Heart left ventricle (tissue), 16 donors: ENCODE results near the gene BMPR2. TPM values are rescaled to one million over a fixed set of nuclear protein-coding genes. Genes with fewer than 3 reads are reported as not detected.

Experiments used
- ATAC-seq, 4 donors: fragments of 200-7000 bp; cut with Tn5 transposase; one replicate each; pipeline ENCODE4 v1.9.1; 2020 to 2022; ENCODE audit warnings: moderate library complexity in 4 of 4, mild to moderate bottlenecking in 3 of 4, moderate number of reproducible peaks in 1 of 4
- DNase-seq, 5 donors: peaks; one replicate each; pipeline ENCODE4 v3.0.0-alpha.2; 2020
- H3K27ac ChIP-seq, 12 donors: fragments of 200-600 bp; sonication (generic) in 4 of 12; one replicate each; pipeline versions ENCODE4 v1.5.0 to v1.8.0; 2016 to 2022; ENCODE audit warnings: mild to moderate bottlenecking in 2 of 12
- H3K27me3 ChIP-seq, 9 donors: fragments of 200-600 bp; sonication (generic) in 2 of 9; one replicate each; pipeline versions ENCODE4 v1.5.1 to v1.8.0; 2016 to 2022; ENCODE audit warnings: mild to moderate bottlenecking in 3 of 9
- H3K36me3 ChIP-seq, 9 donors: fragments of 200-600 bp; sonication (generic) in 2 of 9; one replicate each; pipeline versions ENCODE4 v1.5.0 to v1.8.0; 2018 to 2022; ENCODE audit warnings: mild to moderate bottlenecking in 2 of 9
- H3K4me1 ChIP-seq, 12 donors: fragments of 200-600 bp; sonication (generic) in 4 of 12; one replicate each; pipeline versions ENCODE4 v1.5.0 to v1.8.0; 2016 to 2022; ENCODE audit warnings: mild to moderate bottlenecking in 3 of 12
- H3K4me3 ChIP-seq, 12 donors: fragments of 200-600 bp; sonication (generic) in 4 of 12; one replicate each; pipeline versions ENCODE4 v1.5.0 to v1.8.0; 2017 to 2022; ENCODE audit warnings: mild to moderate bottlenecking in 9 of 12, moderate library complexity in 4 of 12
- H3K9me3 ChIP-seq, 12 donors: fragments of 200-600 bp; sonication (generic) in 4 of 12; one replicate each; pipeline versions ENCODE4 v1.5.0 to v1.8.0; 2016 to 2022; ENCODE audit warnings: mild to moderate bottlenecking in 1 of 12
- POLR2A ChIP-seq, 2 donors: fragments of 450-650 bp; IDR thresholded peaks; one replicate each; pipeline ENCODE4 v1.6.1; 2017; ENCODE audit warnings: antibody characterized with exemption in 2 of 2, mild to moderate bottlenecking in 2 of 2, moderate library complexity in 2 of 2
- WGBS, 4 donors: extraction: QIAGEN DNeasy Blood & Tissue Kit in 2 of 4; methylation state at CpG; one replicate each; pipeline versions ENCODE4 v1.1.5 to v1.1.7; 2013 to 2018; 5-methylcytosine and 5-hydroxymethylcytosine counted together
- intact Hi-C, 10 donors: fragments of 100-400 bp; cut with DNase I; formaldehyde crosslinking; loops; one replicate each; pipeline versions ENCODE4 v1.11.1 to v1.14.2; 2022
- polyA plus RNA-seq, 2 donors: library from polyadenylated mRNA; stranded (reverse); fragments of 200-250 nt; gene quantifications; one replicate each; pipeline ENCODE4 v1.2.3, GENCODE V29; 2013
- total RNA-seq, 9 donors: library from RNA; depleted of rRNA in 2 of 9; stranded (reverse); fragments of >200 nt in 2 of 9; fragmentation: NEBNext Ultra II Directional in 3 of 9; extraction: Animal tissue kit (Norgen Biotek cat#: 25700) in 3 of 9; gene quantifications; one replicate each; pipeline versions ENCODE4 v1.1.0 to v1.2.4, GENCODE V29; 2016 to 2023
- TF ChIP-seq, protein P1 (sequence below), 12 donors: fragments of 200-600 bp; sonication (generic) in 4 of 12; IDR thresholded peaks; one replicate each; pipeline versions ENCODE4 v1.5.0 to v1.8.0; 2018 to 2022; ENCODE audit warnings: antibody characterized with exemption in 12 of 12, mild to moderate bottlenecking in 5 of 12
- donor health status: ischemic (EF 13 %, LVEDD 7.1; RV severe dilation, severe dysfunction).
- donor health status: healthy with polysubstance abuse.
- donor health status: DM: no; HTN: yes; CAD: no.
- donor health status: DM: no; HTN: no; CAD: no.
- donor health status: ischemic (EF 25% LVEDD 6.9; RV normal size, moderate dysfunction).
- donor health status: ischemic (EF 25% LVEDD 5.7; RV mildly dilated, moderate dysfunction).
- donor health status: healthy.
- donor health status: DM: yes; HTN: yes; CAD: no.
- donor health status: ischemic (EF 35%, LVEDD 5.7; RV mildly dilated, moderate dysfunction).
- donor health status: nonischemic (EF 11% LVEDD 7.7; RV severe dilation, severe dysfunction).
- donor health status: DM: yes; HTN: yes; CAD: no.
- donor health status: PGD.
- donor health status: ischemic (EF 29% LVEDD 5.4; RV normal size, mild dysfunction).
- donor health status: nonischemic (EF 23%, LVEDD 6.1; RV moderate dilation, normal function).

Gene BMPR2
- total and polyA plus RNA-seq, 11 donors, result 9.0 to 81.9 (median 59.9) TPM

DNA sequence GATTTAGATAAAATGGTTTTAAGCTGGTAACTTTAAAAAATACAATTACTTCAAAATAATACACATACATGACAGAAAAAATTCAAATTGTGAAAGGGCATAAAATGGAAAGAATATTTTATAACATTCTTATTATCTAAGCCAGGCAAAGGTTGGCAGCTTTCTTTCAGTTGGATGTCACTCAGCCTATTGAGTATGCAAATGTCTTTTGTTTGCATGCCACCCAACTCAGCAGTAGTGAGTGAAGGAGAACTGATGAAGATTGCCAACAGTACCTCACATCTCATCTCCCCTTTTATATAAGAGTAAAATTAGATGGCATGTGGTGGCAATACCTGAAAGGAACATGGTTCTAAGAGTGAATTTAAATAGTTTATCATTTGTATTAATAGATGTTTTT, 24.8 kb downstream of the BMPR2 start:
- peaks cover 0 to 26% (median 5%) of the 10 kb centered on the region in 12 donors for H3K4me1 ChIP-seq
- no peak for TF ChIP-seq POLR2A (IDR thresholded peaks at IDR 0.05)
- TF ChIP-seq, protein P1, sequence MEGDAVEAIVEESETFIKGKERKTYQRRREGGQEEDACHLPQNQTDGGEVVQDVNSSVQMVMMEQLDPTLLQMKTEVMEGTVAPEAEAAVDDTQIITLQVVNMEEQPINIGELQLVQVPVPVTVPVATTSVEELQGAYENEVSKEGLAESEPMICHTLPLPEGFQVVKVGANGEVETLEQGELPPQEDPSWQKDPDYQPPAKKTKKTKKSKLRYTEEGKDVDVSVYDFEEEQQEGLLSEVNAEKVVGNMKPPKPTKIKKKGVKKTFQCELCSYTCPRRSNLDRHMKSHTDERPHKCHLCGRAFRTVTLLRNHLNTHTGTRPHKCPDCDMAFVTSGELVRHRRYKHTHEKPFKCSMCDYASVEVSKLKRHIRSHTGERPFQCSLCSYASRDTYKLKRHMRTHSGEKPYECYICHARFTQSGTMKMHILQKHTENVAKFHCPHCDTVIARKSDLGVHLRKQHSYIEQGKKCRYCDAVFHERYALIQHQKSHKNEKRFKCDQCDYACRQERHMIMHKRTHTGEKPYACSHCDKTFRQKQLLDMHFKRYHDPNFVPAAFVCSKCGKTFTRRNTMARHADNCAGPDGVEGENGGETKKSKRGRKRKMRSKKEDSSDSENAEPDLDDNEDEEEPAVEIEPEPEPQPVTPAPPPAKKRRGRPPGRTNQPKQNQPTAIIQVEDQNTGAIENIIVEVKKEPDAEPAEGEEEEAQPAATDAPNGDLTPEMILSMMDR (IDR thresholded peaks at IDR 0.05), result no peak
- DNase-seq (no peak), ATAC-seq (no peak)
- no peak overlapping the region for H3K4me3 ChIP-seq
- intact Hi-C loops, result no loop called here
- H3K36me3 ChIP-seq, result no peaks in the 10 kb centered on the region
- no peak overlapping the region for H3K27ac ChIP-seq
- no peaks in the 10 kb centered on the region for H3K9me3 ChIP-seq
- no peaks in the 10 kb centered on the region for H3K27me3 ChIP-seq

DNA sequence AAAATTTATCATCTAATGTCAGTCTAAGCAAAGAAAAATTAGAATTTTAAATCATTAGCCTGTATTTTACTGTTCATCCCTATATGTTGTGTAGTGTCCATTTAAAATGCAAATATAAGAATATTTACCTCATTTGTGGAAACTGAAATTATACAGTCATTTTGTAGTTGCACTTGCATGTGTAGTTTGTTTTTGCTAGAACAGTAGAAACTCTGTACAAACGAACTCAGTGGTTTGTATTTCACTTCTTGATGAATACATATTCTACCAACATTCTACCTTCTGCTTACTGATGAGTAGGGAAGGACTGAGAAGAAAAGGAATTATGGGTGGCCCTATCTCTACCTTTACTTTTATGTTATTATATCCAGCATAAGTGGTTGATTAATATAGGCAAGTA, 29.7 kb downstream of the BMPR2 start:
- peaks cover 0 to 40% (median 11%) of the 10 kb centered on the region in 12 donors for H3K4me1 ChIP-seq
- DNase-seq (no peak), ATAC-seq (no peak)
- WGBS, 4 donors, result 73 to 88% (median 83%) methylated on average over 1 of the region's 1 CpG
- no peaks in the 10 kb centered on the region for H3K27me3 ChIP-seq
- no peaks in the 10 kb centered on the region for H3K9me3 ChIP-seq
- intact Hi-C loops, result no loop called here
- H3K4me3 ChIP-seq, result no peak overlapping the region
- H3K36me3 ChIP-seq, result no peaks in the 10 kb centered on the region
- H3K27ac ChIP-seq, result no peak overlapping the region
- TF ChIP-seq POLR2A (IDR thresholded peaks at IDR 0.05), result no peak
- TF ChIP-seq, protein P1 (IDR thresholded peaks at IDR 0.05), result no peak

GRCh38 chr2:202406445-202406978, 30.4 kb downstream of the BMPR2 start:
- no peaks in the 10 kb centered on the region for H3K27me3 ChIP-seq
- TF ChIP-seq POLR2A (IDR thresholded peaks at IDR 0.05), result no peak
- TF ChIP-seq, protein P1 (IDR thresholded peaks at IDR 0.05), result no peak
- DNase-seq, result no peak
- no peak overlapping the region for H3K4me3 ChIP-seq
- H3K9me3 ChIP-seq, result no peaks in the 10 kb centered on the region
- 87 to 94% (median 89%) methylated on average over 2 of the region's 2 CpGs for WGBS, 4 donors
- H3K36me3 ChIP-seq, result no peaks in the 10 kb centered on the region
- intact Hi-C loops, result no loop called here
- H3K4me1 ChIP-seq, result peaks cover 0 to 40% (median 11%) of the 10 kb centered on the region in 12 donors
- ATAC-seq, result no peak
- no peak overlapping the region for H3K27ac ChIP-seq

- Histone ChIP-seq H3K27me3 (no peaks in the 10 kb centered on the region), H3K9me3 (no peaks in the 10 kb centered on the region), H3K4me1 (peaks cover 0 to 41% (median 11%) of the 10 kb centered on the region in 12 donors), H3K27ac (peak overlapping the region in 5 of 12 donors; percentile 13 to 34 (median 22)), H3K36me3 (peaks cover 0 to under 1% (median 0%) of the 10 kb centered on the region in 9 donors), H3K4me3 (no peak overlapping the region)
- no peak for DNase-seq
- no peak for TF ChIP-seq POLR2A (IDR thresholded peaks at IDR 0.05)
- TF ChIP-seq, protein P1 (IDR thresholded peaks at IDR 0.05), result no peak
- intact Hi-C loops, result no loop called here
- 72 to 79% (median 74%) methylated on average over 6 of the region's 6 CpGs for WGBS, 4 donors
- no peak for ATAC-seq
These were observed 32.5 kb downstream of the BMPR2 start for GRCh38 chr2:202408546-202409140.
